GM12865 (cell line): ENCODE results near the gene MCCC2.
"Not testable (repeated sequence)": the region's sequence is repeated elsewhere in the genome, so short reads cannot be mapped to it uniquely, and the experiment has no call there.

Experiments used
- DNase-seq: peaks from one replicate; pipeline ENCODE4 v3.0.0; 2010; ENCODE audit warnings: low read depth
- H3K4me3 ChIP-seq: 2 replicates; pipeline ENCODE4 v1.5.1; 2011; ENCODE audit warnings: mild to moderate bottlenecking, low read depth, low read length, control low read depth
- TF ChIP-seq, protein P1 (sequence below): IDR thresholded peaks from 2 replicates; pipeline ENCODE4 v1.5.1; 2011; ENCODE audit warnings: low read length, control low read depth, low read depth, inconsistent platforms; ENCODE audit not compliant: insufficient read depth; ENCODE audit errors: missing control alignments

The MCCC2 gene

DNA sequence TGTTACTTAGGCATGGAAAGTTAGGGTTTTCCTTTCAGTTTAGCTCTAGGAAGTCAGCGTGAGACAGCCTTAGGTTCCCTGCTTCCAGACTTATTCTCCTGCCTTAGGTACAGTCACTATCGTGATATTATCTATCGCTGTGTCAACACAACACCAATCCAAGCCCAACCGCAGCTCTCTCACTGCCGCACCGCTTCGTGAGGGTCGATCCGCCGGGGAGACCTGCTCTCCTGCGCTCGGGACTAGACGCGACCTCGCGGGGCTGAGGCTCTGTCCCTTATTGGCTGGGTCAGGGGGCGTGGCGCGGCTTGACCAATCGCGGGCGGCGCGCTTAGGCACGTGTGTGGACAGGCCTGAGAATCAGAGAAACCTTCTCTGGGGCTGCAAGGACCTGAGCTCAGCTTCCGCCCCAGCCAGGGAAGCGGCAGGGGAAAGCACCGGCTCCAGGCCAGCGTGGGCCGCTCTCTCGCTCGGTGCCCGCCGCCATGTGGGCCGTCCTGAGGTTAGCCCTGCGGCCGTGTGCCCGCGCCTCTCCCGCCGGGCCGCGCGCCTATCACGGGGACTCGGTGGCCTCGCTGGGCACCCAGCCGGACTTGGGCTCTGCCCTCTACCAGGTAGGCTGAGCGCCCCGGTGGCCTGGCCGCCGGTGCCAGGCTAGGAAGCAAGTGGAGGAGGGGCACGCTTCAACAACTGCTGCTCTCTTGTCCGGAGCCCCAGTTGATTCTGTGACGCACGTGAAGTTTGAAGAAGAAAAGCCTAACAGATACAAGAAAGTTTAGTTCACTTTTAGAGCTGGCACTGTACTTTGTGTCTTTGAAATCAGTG, at the start of gene MCCC2:
Gene MCCC2 (plus strand): TSS at position 400 of the 825 bp plus-strand sequence. CDS start 86 bp downstream, at position 486.
- TF ChIP-seq, protein P1, sequence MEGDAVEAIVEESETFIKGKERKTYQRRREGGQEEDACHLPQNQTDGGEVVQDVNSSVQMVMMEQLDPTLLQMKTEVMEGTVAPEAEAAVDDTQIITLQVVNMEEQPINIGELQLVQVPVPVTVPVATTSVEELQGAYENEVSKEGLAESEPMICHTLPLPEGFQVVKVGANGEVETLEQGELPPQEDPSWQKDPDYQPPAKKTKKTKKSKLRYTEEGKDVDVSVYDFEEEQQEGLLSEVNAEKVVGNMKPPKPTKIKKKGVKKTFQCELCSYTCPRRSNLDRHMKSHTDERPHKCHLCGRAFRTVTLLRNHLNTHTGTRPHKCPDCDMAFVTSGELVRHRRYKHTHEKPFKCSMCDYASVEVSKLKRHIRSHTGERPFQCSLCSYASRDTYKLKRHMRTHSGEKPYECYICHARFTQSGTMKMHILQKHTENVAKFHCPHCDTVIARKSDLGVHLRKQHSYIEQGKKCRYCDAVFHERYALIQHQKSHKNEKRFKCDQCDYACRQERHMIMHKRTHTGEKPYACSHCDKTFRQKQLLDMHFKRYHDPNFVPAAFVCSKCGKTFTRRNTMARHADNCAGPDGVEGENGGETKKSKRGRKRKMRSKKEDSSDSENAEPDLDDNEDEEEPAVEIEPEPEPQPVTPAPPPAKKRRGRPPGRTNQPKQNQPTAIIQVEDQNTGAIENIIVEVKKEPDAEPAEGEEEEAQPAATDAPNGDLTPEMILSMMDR = no peak
- peak within 1 kb of the TSS; percentile 57 for H3K4me3 ChIP-seq
- DNase-seq = peak; percentile 99

DNA sequence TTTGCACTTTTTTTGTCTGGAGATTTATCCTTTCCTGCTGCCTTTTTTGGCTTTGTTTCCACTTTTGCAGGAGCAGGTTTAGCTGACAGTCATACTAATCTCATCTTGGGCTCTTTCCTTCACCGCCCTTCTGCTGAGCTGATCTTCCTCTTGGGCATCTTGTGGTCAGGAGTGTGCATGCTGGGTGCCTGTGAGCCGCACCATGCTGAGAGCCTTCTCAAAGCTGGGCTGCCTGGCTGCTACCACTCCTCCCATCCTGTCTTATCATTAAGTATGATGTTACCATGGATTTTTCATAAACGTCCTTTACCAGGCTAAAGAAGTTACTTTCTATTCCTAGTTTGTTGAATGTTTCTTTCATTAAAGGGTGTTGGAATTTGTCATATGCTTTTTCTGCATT, 49.5 kb upstream of the MCCC2 start:
- H3K4me3 ChIP-seq = no peak overlapping the region
- TF ChIP-seq, protein P1 = no peak
- DNase-seq = no peak

DNA sequence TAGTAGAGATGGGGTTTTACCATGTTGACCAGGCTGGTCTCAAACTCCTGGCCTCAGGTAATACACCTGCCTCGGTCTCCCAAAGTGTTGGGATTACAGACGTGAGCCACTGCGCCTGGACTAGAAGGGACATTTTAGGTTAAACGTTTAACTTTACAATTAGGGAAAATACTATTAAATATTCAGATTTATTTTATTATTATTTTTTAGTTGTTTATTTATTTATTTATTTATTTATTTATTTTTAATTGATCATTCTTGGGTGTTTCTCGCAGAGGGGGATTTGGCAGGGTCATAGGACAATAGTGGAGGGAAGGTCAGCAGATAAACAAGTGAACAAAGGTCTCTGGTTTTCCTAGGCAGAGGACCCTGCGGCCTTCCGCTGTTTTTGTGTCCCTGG, 36.3 kb upstream of the MCCC2 start:
- not testable (repeated sequence) for DNase-seq, H3K4me3 ChIP-seq

DNA sequence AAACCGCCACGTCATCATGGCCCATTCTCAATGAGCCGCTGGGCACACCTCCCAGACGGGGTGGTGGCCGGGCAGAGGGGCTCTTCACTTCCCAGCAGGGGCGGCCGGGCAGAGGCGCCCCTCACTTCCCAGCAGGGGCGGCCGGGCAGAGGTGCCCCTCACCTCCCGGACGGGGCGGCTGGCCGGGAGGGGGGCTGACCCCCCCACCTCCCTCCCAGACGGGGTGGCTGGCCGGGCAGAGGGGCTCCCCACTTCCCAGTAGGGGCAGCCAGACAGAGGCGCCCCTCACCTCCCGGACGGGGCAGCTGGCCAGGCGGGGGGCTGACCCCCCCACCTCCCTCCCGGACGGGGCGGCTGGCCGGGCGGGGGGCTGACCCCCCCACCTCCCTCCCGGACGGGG, 35.6 kb upstream of the MCCC2 start:
- not testable (repeated sequence) for DNase-seq

DNA sequence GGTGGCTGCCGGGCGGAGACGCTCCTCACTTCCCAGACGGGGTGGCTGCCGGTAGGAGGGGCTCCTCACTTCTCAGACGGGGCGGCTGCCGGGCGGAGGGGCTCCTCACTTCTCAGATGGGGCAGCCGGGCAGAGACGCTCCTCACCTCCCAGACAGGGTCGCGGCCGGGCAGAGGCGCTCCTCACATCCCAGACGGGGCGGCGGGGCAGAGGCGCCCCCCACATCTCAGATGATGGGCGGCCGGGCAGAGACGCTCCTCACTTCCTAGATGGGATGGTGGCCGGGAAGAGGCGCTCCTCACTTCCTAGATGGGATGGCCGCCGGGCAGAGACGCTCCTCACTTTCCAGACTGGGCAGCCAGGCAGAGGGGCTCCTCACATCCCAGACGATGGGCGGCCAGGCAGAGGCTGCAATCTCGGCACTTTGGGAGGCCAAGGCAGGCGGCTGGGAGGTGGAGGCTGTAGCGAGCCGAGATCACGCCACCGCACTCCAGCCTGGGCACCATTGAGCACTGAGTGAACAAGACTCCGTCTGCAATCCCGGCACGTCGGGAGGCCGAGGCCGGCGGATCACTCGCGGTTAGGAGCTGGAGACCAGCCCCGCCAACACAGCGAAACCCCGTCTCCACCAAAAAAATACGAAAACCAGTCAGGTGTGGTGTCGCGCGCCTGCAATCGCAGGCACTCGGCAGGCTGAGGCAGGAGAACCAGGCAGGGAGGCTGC, 35.0 kb upstream of the MCCC2 start:
- DNase-seq, H3K4me3 ChIP-seq: not testable (repeated sequence)

More for the DNA sequence above, 35.6 kb upstream of the MCCC2 start:
- H3K4me3 ChIP-seq = not testable (repeated sequence)

DNA sequence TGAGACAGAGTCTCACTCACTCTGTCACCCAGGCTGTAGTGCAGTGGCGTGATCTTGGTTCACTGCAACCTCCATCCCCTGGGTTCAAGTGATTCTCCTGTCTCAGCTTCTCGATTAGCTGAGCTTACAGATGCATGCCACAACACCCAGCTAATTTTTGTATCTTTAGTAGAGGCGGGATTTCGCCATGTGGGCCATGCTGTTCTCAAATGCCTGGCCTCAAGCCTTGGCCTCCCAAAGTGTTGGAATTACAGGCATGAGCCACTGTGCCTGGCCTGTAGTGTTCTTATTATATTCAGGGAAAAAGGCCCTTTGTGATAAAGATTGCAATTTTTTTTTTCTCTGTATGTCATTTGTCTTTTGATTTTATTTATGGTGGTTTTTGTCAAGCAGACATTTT, 24.0 kb upstream of the MCCC2 start:
- no peak overlapping the region for H3K4me3 ChIP-seq
- TF ChIP-seq, protein P1 = no peak
- no peak for DNase-seq

DNA sequence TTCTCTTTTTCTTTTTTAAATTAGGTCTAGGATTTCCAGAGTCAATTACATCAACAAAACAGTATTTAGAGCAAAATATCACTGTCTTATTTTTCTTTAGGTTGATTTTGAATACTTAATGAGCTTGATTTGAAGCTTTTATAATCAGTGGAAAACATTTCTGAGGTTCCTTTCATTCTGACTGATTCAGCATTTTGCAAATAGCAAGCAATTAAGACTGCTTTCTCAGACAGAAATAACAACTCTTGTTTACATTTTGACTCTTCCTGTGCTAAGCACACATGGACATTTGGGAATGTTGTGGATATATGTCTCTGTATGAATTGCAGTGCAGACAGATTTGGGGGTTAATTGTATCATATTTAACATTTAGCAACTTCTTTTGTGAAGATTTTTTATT, 22.2 kb upstream of the MCCC2 start:
- DNase-seq = no peak
- TF ChIP-seq, protein P1 = no peak
- H3K4me3 ChIP-seq = no peak overlapping the region

DNA sequence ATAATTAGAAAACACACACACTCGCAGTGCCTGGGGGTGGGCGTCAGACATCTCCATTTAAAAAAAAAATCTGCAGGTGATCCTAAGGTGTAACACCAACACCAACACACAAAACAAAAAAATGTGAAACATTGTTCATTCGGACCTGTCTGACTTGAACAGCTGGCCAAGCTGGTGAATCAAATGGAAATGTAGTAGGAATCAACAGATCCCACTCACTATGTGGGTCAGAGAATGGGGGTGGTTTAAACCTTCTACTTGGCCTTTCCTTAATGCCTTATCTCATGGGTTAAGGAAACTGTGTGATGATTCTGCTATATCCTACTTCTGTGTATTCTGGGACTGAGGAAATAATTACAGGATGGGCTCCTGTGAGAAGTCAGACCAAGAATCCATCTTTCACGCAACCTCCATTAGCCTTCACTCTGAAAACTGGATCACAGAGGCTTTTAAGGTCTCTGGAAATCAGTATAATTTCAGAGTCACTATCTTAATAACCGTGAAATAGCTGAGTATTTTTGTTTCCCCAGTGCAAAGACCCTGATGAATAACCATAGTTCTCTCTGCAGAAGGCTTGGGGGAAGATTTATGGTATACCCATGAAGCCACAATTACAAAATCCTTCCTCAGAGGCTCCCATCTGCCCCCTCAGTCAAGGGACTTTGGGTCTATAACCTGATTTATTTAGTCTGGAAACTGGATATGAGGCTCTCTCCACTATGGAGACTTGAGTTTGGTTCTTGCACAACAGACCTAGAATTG, 17.2 kb upstream of the MCCC2 start:
- TF ChIP-seq, protein P1 = no peak
- no peak for DNase-seq
- no peak overlapping the region for H3K4me3 ChIP-seq

DNA sequence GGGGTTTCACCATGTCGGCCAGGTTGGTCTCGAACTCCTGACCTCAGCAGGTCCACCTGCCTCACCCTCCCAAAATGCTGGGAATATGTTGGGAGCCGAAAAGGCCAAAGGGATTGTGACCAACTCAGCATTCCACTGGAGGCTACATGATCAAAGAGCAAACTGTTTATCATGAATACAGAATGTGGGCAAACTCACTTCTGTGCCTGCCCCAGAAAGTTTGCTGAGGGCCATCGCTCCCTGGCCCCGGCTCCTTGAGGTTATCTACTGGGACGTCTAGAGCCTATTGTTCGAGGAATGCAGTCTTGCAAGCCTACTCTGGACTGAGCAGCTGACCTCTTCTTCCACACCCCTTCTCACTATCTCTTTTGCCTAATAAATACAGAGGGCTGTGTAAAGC, 15.3 kb upstream of the MCCC2 start:
- not testable (repeated sequence) for DNase-seq, H3K4me3 ChIP-seq
